HS-27A (cell line): ENCODE measurements around the gene SKI.

ENCODE experiments used
- DNase-seq: peaks from one replicate; pipeline ENCODE4 v3.0.0-alpha.2; 2012; ENCODE audit warnings: low read depth, missing footprints

Gene SKI

GRCh38 chr1:2276803-2277580 lies 48.9 kb downstream of the SKI start:
- DNase-seq = no peak

GRCh38 chr1:2277741-2278488 lies 49.8 kb downstream of the SKI start:
- no peak for DNase-seq

- DNase-seq = no peak
Observed at GRCh38 chr1:2278591-2279209, 50.6 kb downstream of the SKI start.

GRCh38 chr1:2279210-2279639 lies 51.1 kb downstream of the SKI start:
- no peak for DNase-seq

- DNase-seq = no peak
Observed at GRCh38 chr1:2279817-2280216, 51.7 kb downstream of the SKI start.

GRCh38 chr1:2282556-2283270 lies 54.6 kb downstream of the SKI start:
- DNase-seq = no peak

- no peak for DNase-seq
Observed at GRCh38 chr1:2283371-2283990, 55.4 kb downstream of the SKI start.

- no peak for DNase-seq
Observed at GRCh38 chr1:2283991-2284895, 56.1 kb downstream of the SKI start.

- no peak for DNase-seq
Observed at GRCh38 chr1:2284932-2285331, 56.8 kb downstream of the SKI start.

GRCh38 chr1:2286923-2287322 lies 58.8 kb downstream of the SKI start:
- no peak for DNase-seq

GRCh38 chr1:2287649-2288048 lies 59.5 kb downstream of the SKI start:
- no peak for DNase-seq

GRCh38 chr1:2288311-2288710 lies 60.2 kb downstream of the SKI start:
- no peak for DNase-seq

GRCh38 chr1:2288816-2289536 lies 60.9 kb downstream of the SKI start:
- no peak for DNase-seq

- no peak for DNase-seq
Observed at GRCh38 chr1:2289607-2290006, 61.5 kb downstream of the SKI start.

- DNase-seq = no peak
Observed at GRCh38 chr1:2290171-2290578, 62.1 kb downstream of the SKI start.

- DNase-seq = peak; percentile 96
Observed at GRCh38 chr1:2290595-2291510, 62.7 kb downstream of the SKI start.

GRCh38 chr1:2291577-2291976 lies 63.5 kb downstream of the SKI start:
- no peak for DNase-seq

GRCh38 chr1:2292725-2293450 lies 64.8 kb downstream of the SKI start:
- no peak for DNase-seq
